ENCODE results near the gene FXYD7. TPM values are rescaled to one million over a fixed set of nuclear protein-coding genes. Genes with fewer than 3 reads are reported as not detected.
A peak's percentile ranks its signal among the peaks of the same experiment; 100 is the strongest.
"Not testable (repeated sequence)": the region's sequence is repeated elsewhere in the genome, so short reads cannot be mapped to it uniquely, and the experiment has no call there.

The FXYD7 gene, protein sequence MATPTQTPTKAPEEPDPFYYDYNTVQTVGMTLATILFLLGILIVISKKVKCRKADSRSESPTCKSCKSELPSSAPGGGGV
- 0.14 TPM in 1 of 2 replicates, not detected in the other for total RNA-seq (2014; rRNA removed; shearing (Covaris generic))

DNA sequence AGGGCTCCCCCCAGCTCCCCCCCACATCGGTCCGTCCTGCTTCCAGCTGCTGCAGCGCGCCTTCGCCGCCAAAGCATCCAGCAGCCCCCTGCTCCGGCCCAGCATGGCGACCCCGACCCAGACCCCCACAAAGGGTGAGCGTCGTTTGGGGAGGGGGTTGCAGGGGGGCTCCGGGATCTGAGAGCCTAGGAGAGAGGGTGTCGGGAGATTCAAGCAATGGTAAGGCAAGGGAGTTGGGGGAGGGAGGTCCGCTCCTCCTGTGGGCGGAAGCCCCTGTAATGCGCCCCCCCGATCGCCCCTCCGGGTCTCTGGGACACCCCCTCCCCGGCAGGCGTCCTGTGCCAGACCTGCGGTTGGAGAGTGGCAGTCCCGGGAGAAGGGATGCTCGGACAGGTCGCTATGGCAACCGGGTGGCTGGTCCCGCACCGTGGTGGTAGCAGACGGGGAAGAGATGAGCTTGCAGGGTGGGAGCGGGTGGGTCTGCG lies at the start of gene FXYD7:
TSS of gene FXYD7 (plus strand) at position 25 of the 485 bp plus-strand sequence. CDS start at position 104, 79 bp downstream.
- no peak for DNase-seq (ENCODE audit: low spot score)

- no peak for DNase-seq (ENCODE audit: low spot score)
Measured at GRCh38 chr19:35093430-35093829, 49.6 kb upstream of the FXYD7 start.

GRCh38 chr19:35093941-35094647 lies 49.0 kb upstream of the FXYD7 start:
- no peak for DNase-seq (ENCODE audit: low spot score)

DNA sequence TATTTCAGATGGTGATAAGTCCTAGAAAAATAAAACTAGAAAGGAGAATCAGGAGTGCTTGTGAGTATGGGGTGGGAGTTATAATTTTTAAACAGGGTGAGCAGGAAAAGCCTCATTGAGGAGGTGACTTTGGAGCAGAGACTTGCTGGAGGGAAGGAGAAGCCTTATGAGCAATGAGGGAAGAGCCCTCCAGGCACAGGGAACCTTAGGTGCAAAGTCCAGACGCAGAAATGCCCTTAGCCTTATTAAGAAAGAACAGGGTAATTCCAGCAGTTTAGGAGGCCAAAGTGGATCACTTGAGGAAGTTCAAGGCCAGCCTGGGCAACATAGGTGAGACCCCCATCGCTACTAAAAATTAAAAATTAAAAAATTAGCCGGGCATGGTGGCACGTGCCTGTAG lies 48.4 kb upstream of the FXYD7 start:
- no peak for DNase-seq (ENCODE audit: low spot score)

DNA sequence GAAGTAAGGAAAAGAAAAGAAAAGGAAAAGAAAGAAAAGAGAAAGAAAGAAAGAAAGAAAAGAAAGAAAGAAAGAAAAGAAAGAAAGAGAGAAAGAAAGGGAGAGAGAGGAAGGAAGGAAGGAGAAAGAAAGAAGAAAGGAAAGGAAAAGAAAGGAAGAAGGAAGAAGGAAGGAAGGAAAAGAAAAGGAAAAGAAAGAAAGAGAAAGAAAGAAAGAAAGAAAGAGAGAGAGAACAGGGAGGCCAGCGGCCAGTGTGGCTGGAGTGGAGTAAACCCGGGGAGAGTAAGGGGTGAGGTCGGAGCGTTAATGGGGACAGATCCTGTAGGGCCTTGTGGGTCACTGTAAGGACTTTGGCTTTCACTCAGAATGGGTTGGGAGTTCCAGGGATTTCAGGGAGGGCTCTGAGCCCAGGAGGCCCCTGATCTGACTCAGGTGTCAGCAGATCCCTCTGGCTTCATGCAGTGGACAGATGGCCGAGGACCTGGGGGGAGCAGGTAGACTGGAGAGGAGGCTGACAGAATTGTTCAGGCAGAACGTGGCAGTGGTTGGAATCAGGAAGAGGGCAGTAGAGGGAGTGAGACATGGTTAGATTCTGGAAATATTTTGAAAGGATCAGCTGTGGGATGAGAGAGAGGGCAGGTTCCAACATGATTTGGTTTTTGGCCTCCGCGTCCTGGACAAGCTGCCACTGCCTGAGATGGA lies 47.2 kb upstream of the FXYD7 start:
- no peak for DNase-seq (ENCODE audit: low spot score)

GRCh38 chr19:35098413-35099049 lies 44.5 kb upstream of the FXYD7 start:
- no peak for DNase-seq (ENCODE audit: low spot score)

DNA sequence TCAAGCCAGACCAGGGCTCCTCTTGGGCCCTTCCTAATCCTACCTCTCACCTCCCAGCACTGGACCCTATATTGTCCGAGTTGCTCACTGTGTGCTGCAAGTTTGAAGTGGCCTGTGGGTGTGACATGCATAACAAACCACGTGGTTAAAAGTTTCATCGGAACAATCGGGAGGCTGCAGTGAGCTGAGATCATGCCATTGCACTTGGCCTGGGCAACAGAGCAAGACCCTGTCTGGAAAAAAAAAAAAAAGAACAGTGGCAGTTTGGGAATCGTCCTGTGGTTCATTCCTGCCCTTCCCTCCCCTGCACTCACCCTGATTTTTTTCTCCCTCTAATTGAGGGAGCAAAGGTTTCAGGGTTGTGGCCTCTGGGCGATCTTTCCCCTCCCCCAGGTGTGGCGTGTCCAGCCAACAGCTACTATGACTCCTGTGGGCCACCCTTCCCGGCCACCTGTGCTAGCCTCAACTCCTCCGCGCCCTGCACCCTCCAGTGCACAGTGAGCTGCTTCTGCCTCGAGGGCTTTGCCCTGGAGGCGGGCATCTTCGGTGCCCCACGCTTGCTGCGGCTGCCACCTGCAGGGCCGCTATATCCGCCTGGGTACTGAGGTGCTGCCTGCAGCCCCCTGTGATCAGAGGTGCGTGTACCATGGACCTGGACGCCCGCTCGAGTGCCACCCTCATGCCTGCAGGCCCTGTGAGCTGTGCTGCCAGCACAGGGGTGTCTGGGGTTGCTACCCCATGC lies 43.7 kb upstream of the FXYD7 start:
- no peak for DNase-seq (ENCODE audit: low spot score)

DNA sequence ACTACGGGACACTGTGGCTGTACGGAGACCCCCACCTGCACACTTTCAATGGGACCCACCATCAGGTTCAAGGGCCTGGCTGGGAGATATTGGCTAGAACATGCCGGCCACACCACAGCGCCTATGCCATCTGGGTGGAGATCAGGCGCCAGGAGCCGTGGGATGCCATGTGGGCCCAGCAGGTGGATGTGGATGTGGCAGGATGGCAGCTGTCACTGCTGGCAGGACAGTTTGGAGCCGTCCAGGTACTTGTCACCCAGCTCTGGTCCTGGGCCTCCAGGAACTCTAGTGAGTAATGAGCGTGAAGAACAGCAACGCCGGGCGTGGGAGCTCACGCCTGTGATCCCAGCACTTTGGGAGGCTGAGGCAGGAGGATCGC lies 43.2 kb upstream of the FXYD7 start:
- DNase-seq (ENCODE audit: low spot score) = no peak

- no peak for DNase-seq (ENCODE audit: low spot score)
Measured at GRCh38 chr19:35100588-35101533, 42.2 kb upstream of the FXYD7 start.

DNA sequence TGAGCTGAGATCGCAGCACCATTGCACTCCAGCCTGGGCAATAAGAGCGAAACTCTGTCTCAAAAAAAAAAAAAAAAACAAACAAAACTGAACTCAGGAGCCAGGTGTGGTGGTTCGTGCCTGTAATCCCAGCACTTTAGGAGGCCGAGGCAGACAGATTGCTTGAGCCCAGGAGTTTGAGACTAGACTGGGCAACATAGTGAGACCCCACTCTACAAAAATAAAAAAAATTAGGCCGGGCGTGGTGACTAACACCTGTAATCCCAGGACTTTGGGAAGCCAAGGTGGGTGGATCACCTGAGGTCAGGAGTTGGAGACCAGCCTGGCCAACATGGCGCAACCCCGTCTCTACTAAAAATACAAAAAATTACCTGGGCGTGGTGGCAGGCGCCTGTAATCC lies 41.1 kb upstream of the FXYD7 start:
- DNase-seq (ENCODE audit: low spot score) = not testable (repeated sequence)

DNA sequence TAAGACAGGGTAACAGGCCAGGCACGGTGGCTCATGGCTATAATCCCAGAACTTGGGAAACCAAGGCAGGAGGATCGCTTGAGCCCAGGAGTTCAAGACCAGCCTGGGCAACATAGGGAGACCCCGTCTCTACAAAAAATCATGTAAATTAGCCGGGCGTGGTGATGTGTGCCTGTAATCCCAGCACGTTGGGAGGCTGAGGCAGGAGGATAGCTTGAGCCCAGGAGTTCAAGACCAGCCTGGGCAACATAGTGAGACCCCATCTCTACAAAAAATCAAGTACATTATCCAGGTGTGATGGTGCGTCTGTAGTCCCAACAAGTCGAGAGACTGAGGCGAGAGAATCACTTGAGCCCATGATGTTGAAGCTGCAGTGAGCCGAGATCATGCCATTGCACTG lies 39.4 kb upstream of the FXYD7 start:
- DNase-seq (ENCODE audit: low spot score) = not testable (repeated sequence)

GRCh38 chr19:35104361-35104760 lies 38.7 kb upstream of the FXYD7 start:
- DNase-seq (ENCODE audit: low spot score) = no peak

DNA sequence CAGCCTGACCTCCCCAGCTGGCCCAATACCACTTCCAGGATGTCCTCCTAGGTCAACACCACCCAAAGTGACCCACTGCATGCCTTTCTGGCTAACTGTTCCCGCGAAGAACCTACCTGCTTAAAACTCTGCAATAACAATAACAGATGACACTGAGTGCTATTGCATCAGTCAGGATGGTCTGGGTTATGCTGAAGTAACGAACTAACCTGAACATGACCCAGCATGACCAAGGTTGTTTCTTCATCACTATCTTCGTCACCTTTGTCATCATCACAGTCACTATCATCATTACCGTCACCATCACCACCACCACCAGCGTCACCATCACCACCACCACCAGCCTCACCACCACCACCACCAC lies 38.0 kb upstream of the FXYD7 start:
- DNase-seq (ENCODE audit: low spot score) = no peak

DNA sequence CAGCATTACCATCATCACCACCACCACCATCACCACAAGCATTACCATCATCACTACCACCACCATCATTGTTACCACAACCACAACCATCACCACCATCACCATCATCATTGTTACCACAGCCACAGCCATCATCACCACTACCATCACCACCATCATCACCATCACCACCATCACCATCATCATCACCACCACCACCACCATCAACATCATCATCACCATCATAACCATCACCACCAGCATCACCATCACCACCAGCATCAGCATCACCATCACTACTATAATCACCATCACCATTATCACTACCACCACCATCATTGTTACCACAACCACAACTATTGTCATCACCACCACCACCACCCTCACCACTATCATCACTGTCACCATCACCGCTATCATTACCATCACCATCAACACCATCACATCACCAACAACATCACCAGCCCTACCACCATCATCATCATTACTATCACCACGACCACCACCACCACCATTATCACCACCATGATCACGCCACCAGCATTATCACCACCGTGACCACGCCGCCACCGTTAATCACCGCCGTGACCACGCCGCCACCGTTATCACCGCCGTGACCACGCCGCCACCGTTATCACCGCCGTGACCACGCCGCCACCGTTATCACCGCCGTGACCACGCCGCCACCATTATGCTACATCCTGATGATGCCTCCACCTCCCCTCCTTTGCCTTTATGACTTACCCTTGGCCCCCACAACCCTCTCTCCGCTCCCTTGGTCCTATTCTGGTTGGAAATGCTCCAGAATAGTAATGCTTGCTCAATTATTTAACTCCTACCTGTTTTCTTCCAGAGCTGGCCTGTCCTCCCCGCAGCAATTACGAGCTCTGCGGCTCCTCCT lies 37.4 kb upstream of the FXYD7 start:
- DNase-seq (ENCODE audit: low spot score) = no peak

- no peak for DNase-seq (ENCODE audit: low spot score)
Measured at GRCh38 chr19:35106291-35106583, 36.8 kb upstream of the FXYD7 start.

- no peak for DNase-seq (ENCODE audit: low spot score)
Measured at GRCh38 chr19:35106898-35107541, 36.0 kb upstream of the FXYD7 start.

DNA sequence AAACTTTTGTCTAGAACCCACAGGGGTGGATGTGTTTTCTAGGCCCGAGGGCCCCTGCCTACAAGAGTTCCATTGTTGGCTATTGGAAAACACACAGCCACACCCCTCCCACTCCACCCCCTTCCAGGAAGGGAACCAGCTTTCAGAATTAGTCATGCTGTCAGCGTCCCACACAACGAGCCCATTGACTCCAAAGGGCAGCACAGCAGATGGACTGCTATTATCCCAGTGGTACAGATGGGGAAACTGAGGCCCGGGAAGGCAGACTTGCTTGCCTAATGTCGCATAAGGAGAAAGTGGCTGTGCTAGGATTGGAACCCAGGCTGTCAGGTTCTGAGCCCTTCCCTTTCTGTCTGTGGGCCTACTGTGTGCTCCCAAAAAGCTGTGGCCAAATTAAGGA lies 35.5 kb upstream of the FXYD7 start:
- peak; percentile 62 for DNase-seq (ENCODE audit: low spot score)

- no peak for DNase-seq (ENCODE audit: low spot score)
Measured at GRCh38 chr19:35108730-35109129, 34.3 kb upstream of the FXYD7 start.

GRCh38 chr19:35109395-35110112 lies 33.5 kb upstream of the FXYD7 start:
- no peak for DNase-seq (ENCODE audit: low spot score)
